Brain microvascular endothelial cell (primary cell): ENCODE results near the gene CD300LF.

Source experiments
- DNase-seq: peaks from one replicate; pipeline ENCODE4 v3.0.0-alpha.2; 2020
- H3K27ac ChIP-seq: fragments of 250-450 bp; sonication (Bioruptor Pico); 2 replicates; pipeline ENCODE4 v1.5.1; 2020; ENCODE audit warnings: mild to moderate bottlenecking, moderate library complexity
- H3K27me3 ChIP-seq: fragments of 250-450 bp; sonication (Bioruptor Pico); replicated peaks from 2 replicates; pipeline ENCODE4 v1.5.1; 2020; ENCODE audit warnings: mild to moderate bottlenecking
- H3K36me3 ChIP-seq: fragments of 250-450 bp; sonication (Bioruptor Pico); replicated peaks from 2 replicates; pipeline ENCODE4 v1.5.1; 2020; ENCODE audit warnings: mild to moderate bottlenecking
- H3K4me3 ChIP-seq: 2 replicates; pipeline ENCODE4 v1.5.1; 2011; ENCODE audit warnings: low read depth, mild to moderate bottlenecking, control low read depth, low read length, moderate library complexity
- CTCF ChIP-seq: IDR thresholded peaks from 2 replicates; pipeline ENCODE4 v1.5.1; 2011; ENCODE audit warnings: low read depth, mild to moderate bottlenecking, moderate library complexity, low read length, control low read depth, inconsistent platforms; ENCODE audit errors: missing control alignments
- in situ Hi-C: cut with HindIII; loops from 2 replicates; pipeline ENCODE4 v1.10.0; 2017; ENCODE audit warnings: low sequenced_read_pairs, low pct_ligation_motif_present

Gene CD300LF

GRCh38 chr17:74740641-74741387 is 28.1 kb upstream of the CD300LF start:
- no peak overlapping the region for H3K4me3 ChIP-seq
- H3K27me3 ChIP-seq = peaks cover 17% of the 10 kb centered on the region
- H3K36me3 ChIP-seq = no peaks in the 10 kb centered on the region
- no peak overlapping the region for H3K27ac ChIP-seq
- in situ Hi-C loops = no loop called here
- TF ChIP-seq CTCF = no peak
- DNase-seq = no peak

- Histone ChIP-seq H3K36me3 (no peaks in the 10 kb centered on the region), H3K4me3 (no peak overlapping the region), H3K27ac (no peak overlapping the region), H3K27me3 (peaks cover 17% of the 10 kb centered on the region)
- TF ChIP-seq CTCF = no peak
- in situ Hi-C loops = no loop called here
- no peak for DNase-seq
Observed at GRCh38 chr17:74740173-74740572, 27.4 kb upstream of the CD300LF start.

- TF ChIP-seq CTCF = no peak
- in situ Hi-C loops = no loop called here
- Histone ChIP-seq H3K27ac (no peak overlapping the region), H3K27me3 (peaks cover 21% of the 10 kb centered on the region), H3K36me3 (no peaks in the 10 kb centered on the region), H3K4me3 (no peak overlapping the region)
- no peak for DNase-seq
Observed at GRCh38 chr17:74739227-74739831, 26.6 kb upstream of the CD300LF start.

DNA sequence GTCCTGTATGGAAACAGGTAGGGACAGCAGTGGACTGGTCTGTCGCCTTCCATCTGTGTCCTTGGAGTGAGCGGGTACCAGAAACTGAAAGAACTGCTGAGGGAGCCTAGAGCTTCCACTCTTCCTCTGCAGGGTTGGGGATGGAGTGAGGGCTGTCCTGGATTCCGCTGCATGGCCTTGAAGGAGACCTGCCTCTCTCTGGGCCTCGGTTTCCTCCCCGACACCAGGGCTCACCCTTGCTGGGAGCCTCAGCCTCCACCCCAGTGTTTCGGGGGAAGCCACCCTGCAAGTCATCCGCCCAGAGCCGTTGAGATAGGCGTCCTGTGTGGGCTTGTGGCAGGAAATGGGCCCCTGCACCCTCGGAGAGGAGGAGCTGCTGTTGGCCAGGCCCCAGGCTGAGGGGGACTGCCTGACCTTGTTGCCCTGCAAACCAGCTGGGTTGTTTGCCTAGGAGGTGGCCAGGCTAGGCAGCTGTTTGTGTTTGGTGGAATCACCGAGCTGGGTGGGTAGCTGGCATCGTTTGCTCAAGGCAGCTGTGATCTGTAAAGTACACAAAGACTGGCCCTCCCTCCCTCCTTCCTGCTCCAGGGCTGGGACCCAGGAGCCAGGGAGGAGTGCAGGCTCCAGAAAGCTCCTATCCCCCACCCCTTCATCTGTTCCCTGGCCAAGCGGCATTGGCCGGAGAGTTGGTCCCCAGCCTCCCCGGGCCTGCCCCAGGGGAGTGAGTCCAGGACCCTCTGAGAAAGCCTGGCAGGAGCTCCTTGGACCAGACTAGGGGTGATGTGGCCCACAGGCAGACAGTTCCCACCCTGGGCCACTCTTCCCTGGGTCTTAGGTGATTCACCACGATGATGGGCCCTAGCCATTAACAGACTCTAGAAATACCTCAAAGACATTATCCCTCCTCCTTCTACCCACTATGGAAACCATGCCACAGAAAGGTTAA is 25.6 kb upstream of the CD300LF start:
- in situ Hi-C loops = no loop called here

More for the DNA sequence above, 25.6 kb upstream of the CD300LF start:
- Histone ChIP-seq H3K36me3 (no peaks in the 10 kb centered on the region), H3K4me3 (no peak overlapping the region), H3K27ac (no peak overlapping the region), H3K27me3 (peaks cover 21% of the 10 kb centered on the region)
- no peak for TF ChIP-seq CTCF
- DNase-seq = no peak
